ENCODE results near the gene HNRNPUL2. TPM values are rescaled to one million over a fixed set of nuclear protein-coding genes. Genes with fewer than 3 reads are reported as not detected.
A peak's percentile ranks its signal among the peaks of the same experiment; 100 is the strongest.

HNRNPUL2 gene
- total and polyA plus RNA-seq, 10 of the 15 experiments (the other 5 are each of a cell fraction or from before 2014, with no cell fraction given): 1.6 to 72.2 (median 14.9) TPM

- peak; percentile 64; the same call in 1 of the 2 replicates for TF ChIP-seq TAF1 (IDR thresholded peaks at IDR 0.05; ENCODE audit: borderline replicate concordance, low read depth, low read length)
- TF ChIP-seq SP1 (IDR thresholded peaks at IDR 0.05; ENCODE audit: low read depth, low read length): no peak
- no peak; the same call in 1 of the 2 replicates for TF ChIP-seq ZBED1 (IDR thresholded peaks at IDR 0.05; ENCODE audit: borderline replicate concordance)
- TF ChIP-seq LARP7 (IDR thresholded peaks at IDR 0.05): peak; percentile 83; the same call in 1 of the 2 replicates
- no peak for TF ChIP-seq MLLT1 (IDR thresholded peaks at IDR 0.05)
- no peak for TF ChIP-seq JUND (IDR thresholded peaks at IDR 0.05; ENCODE audit: low read depth, low read length)
- TF ChIP-seq REST (IDR thresholded peaks at IDR 0.05; ENCODE audit: low read depth, low read length): no peak
- TF ChIP-seq EED (IDR thresholded peaks at IDR 0.05; ENCODE audit: low read depth): no peak
- TF ChIP-seq CEBPB (IDR thresholded peaks at IDR 0.05; ENCODE audit: borderline replicate concordance in 1 of 2, low read depth in 2 of 2, low read length in 2 of 2): no peak
- peak; percentile 93 for TF ChIP-seq IKZF1 (conservative IDR thresholded peaks at IDR 0.05)
- no peak for TF ChIP-seq YBX1 (IDR thresholded peaks at IDR 0.05)
- no peak for TF ChIP-seq MTA2 (IDR thresholded peaks at IDR 0.05; ENCODE audit: low read depth)
- TF ChIP-seq ESRRA (IDR thresholded peaks at IDR 0.05; ENCODE audit: low read length): no peak
- TF ChIP-seq WRNIP1 (IDR thresholded peaks at IDR 0.05; ENCODE audit: borderline replicate concordance, low read depth, low read length): no peak
- TF ChIP-seq EP300 (IDR thresholded peaks at IDR 0.05; ENCODE audit: borderline replicate concordance in 1 of 2, control insufficient read depth in 1 of 2, low read depth in 2 of 2, low read length in 2 of 2): no peak
- peak; percentile 83 for TF ChIP-seq MYC (IDR thresholded peaks at IDR 0.05; ENCODE audit: insufficient read depth, insufficient read length, insufficient replicate concordance, low read length, severe bottlenecking)
- TF ChIP-seq ZZZ3 (IDR thresholded peaks at IDR 0.05; ENCODE audit: control insufficient read depth, insufficient read length, low read depth): no peak
- peak; percentile 50 for TF ChIP-seq E4F1 (IDR thresholded peaks at IDR 0.05; ENCODE audit: borderline replicate concordance, partially characterized antibody)
- TF ChIP-seq RAD51 (IDR thresholded peaks at IDR 0.05): no peak
- peak; percentile 69; the same call in 1 of the 2 replicates for TF ChIP-seq E2F4 (IDR thresholded peaks at IDR 0.05; ENCODE audit: low read depth, low read length)
- TF ChIP-seq EGR1 (IDR thresholded peaks at IDR 0.05; ENCODE audit: borderline replicate concordance in 1 of 2, low read depth in 2 of 2, low read length in 2 of 2): peak; percentile 76; a peak in 2 of 3 replicates
- no peak for TF ChIP-seq ZNF622 (IDR thresholded peaks at IDR 0.05)
These were observed at the start of gene HNRNPUL2 (continued) for GRCh38 chr11:62727165-62727871.

Measured in GM12878 (cell line).